K562 (cell line): ENCODE measurements around the gene FAM131C. TPM values are rescaled to one million over a fixed set of nuclear protein-coding genes. Genes with fewer than 3 reads are reported as not detected.

Experiments
- DEAF1 ChIP-seq: fragments of 450-650 bp; formaldehyde crosslinking; IDR thresholded peaks from 2 replicates; pipeline ENCODE4 v1.4.0; 2020; ENCODE audit warnings: mild to moderate bottlenecking, moderate library complexity
- DPF2 ChIP-seq: fragments of 450-650 bp; IDR thresholded peaks from 2 replicates; pipeline ENCODE4 v1.6.1; 2016
- FOXJ2 ChIP-seq: fragments of 200-800 bp; sonication (Bioruptor generic); IDR thresholded peaks from 2 replicates; pipeline ENCODE4 v1.6.1; 2016; ENCODE audit warnings: missing genetic modification characterization, missing compliant biosample characterization
- KDM2B ChIP-seq: fragments of 250-450 bp; sonication (Bioruptor Pico); IDR thresholded peaks from 2 replicates; pipeline ENCODE4 v1.8.0; 2021; ENCODE audit warnings: mild to moderate bottlenecking, moderate library complexity
- KDM4B ChIP-seq, 2 experiments: fragments of 450-650 bp in 1 of 2; sonication (generic) in 1 of 2; IDR thresholded peaks; 2 replicates each; pipeline ENCODE4 v1.6.1; 2016 to 2017; ENCODE audit warnings: borderline replicate concordance in 2 of 2, antibody characterized with exemption in 1 of 2, low read depth in 1 of 2, mild to moderate bottlenecking in 1 of 2
- MLLT1 ChIP-seq, 2 experiments: fragments of 450-650 bp; IDR thresholded peaks; 2 replicates each; pipeline ENCODE4 v1.6.1; 2016
- NKRF ChIP-seq: fragments of 450-650 bp; IDR thresholded peaks from 2 replicates; pipeline ENCODE4 v1.6.1; 2016; ENCODE audit warnings: borderline replicate concordance
- NRF1 ChIP-seq, 2 experiments: fragments of 450-650 bp; IDR thresholded peaks in 1 of 2; conservative IDR thresholded peaks in 1 of 2; 2 replicates each; pipeline ENCODE4 v1.6.1; 2014; ENCODE audit warnings: mild to moderate bottlenecking in 2 of 2
- POLR2B ChIP-seq: fragments of 450-650 bp; IDR thresholded peaks from 2 replicates; pipeline ENCODE4 v1.6.1; 2018; ENCODE audit warnings: low read depth; ENCODE audit not compliant: partially characterized antibody
- RCOR1 ChIP-seq, 2 experiments: IDR thresholded peaks; 2 replicates each; pipeline ENCODE4 v1.6.1; 2012; ENCODE audit warnings: low read depth in 2 of 2, low read length in 2 of 2, borderline replicate concordance in 1 of 2, improper control_type of control experiment in 1 of 2
- TFAP4 ChIP-seq: sonication (generic); formaldehyde crosslinking; IDR thresholded peaks from 2 replicates; pipeline ENCODE4 v1.8.0; 2022; ENCODE audit warnings: missing genetic modification reagents, mild to moderate bottlenecking, moderate library complexity, borderline replicate concordance
- ZC3H8 ChIP-seq: fragments of 450-650 bp; IDR thresholded peaks from 2 replicates; pipeline ENCODE4 v1.6.1; 2017
- ZNF212 ChIP-seq: fragments of 450-650 bp; formaldehyde crosslinking; IDR thresholded peaks from 2 replicates; pipeline ENCODE4 v1.4.0; 2020; ENCODE audit warnings: mild to moderate bottlenecking
- polyA plus RNA-seq, 8 experiments: library from polyadenylated mRNA; depleted of rRNA in 4 of 8; stranded (reverse) in 5 of 8; unstranded in 3 of 8; fragments of >200 nt; fragmentation: Nextera tagmentation in 2 of 8; fragmentation: Illumina TruSeq in 1 of 8; extraction: Ambion mirVana in 2 of 8; extraction: Trizol in 1 of 8; gene quantifications; 2 replicates each; pipeline versions ENCODE4 v1.2.1 to v1.2.3, GENCODE V29; 2011 to 2014; ENCODE audit warnings: inconsistent platforms in 1 of 8, missing spikeins in 1 of 8
- total RNA-seq, 7 experiments: library from RNA; depleted of rRNA in 6 of 7; stranded (reverse); fragments of >200 nt in 6 of 7; fragmentation: Illumina TruSeq in 2 of 7; extraction: Trizol in 2 of 7; gene quantifications; 2 replicates each; pipeline versions ENCODE4 v1.2.1 to v1.2.3, GENCODE V29; 2011 to 2021; ENCODE audit warnings: low replicate concordance in 1 of 7
- TF ChIP-seq, protein P1 (sequence below): fragments of 150-350 bp; conservative IDR thresholded peaks from 2 replicates; pipeline ENCODE4 v1.6.1; 2014; ENCODE audit warnings: low read length
- TF ChIP-seq, protein P2 (sequence below): IDR thresholded peaks from 3 replicates; pipeline ENCODE4 v1.6.1; 2011; ENCODE audit warnings: borderline replicate concordance, mild to moderate bottlenecking; ENCODE audit not compliant: insufficient read length, insufficient read depth

Gene FAM131C
- total and polyA plus RNA-seq, 9 of the 15 experiments (the other 6 are each of a cell fraction or from before 2014, with no cell fraction given) = 0.10 to 0.29 (median 0.16) TPM; not detected in 6

DNA sequence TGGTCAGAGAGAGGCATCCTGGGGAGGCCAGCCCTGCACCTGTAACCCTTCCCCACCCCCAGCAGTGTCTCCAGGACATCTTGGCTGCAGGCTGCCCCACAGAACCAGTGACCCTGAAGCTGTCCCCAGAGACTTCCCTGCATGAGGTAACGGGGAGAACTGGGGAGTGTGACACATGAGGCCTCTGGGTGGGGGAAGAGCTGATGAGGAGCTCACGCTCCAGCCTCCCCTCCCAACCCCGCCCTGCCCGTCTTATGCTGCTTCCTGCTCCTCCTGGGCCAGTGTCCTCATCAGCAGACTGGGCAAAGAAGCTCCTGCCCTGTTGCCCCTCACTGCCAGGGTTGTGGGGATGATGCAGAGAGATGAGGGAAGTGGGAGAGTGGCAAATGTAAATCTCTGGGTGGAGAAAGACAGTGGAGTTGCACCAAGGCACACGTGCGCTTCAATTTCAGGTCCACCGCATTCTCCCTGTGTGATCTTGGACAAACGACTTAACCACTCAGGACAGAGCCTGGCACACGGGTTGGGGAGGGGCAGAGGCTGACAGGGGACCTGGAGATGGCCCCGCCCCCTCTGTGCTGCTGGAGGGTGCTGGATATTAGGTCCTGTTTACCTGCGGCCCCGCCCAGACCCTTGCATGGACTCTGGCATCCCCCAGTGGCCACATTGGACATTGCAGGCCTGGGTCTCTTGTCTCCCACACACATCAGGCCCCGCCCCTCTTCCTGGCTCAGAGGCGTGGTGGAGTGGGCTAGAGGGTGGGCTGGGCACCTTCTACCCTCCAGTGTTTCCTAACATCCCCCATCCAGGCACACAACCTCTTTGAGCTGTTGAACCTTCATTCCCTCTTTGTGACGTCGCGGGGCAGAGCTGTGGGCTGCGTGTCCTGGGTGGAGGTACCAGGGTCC is 17.6 kb downstream of the FAM131C start (continued):
- peak; percentile 33 for TF ChIP-seq POLR2B
- TF ChIP-seq RCOR1 (IDR thresholded peaks at IDR 0.05; ENCODE audit: borderline replicate concordance in 1 of 2, low read depth in 2 of 2, low read length in 2 of 2) = peak; percentile 13 to 71; a peak in 1 of 4 replicates
- peak; percentile 54; the same call in 1 of the 2 replicates for TF ChIP-seq NKRF
- TF ChIP-seq DPF2 = peak; percentile 68
- peak in 1 of 2 experiments; percentile 39; a peak in 2 of 4 replicates for TF ChIP-seq NRF1 (conservative IDR thresholded peaks at IDR 0.05 in 1 of 2, IDR thresholded peaks at IDR 0.05 in 1 of 2)
- TF ChIP-seq TFAP4 = peak; percentile 64; the same call in 1 of the 2 replicates
- no peak for TF ChIP-seq FOXJ2 (tag)
- TF ChIP-seq DEAF1 (CRISPR knock-in tag) = peak; percentile 92
- 0 out of 4 replicates have a peak, but pooled peaks of 1 of the 2 experiments have one; percentile 23 for TF ChIP-seq MLLT1 (IDR thresholded peaks at IDR 0.05)
- TF ChIP-seq KDM4B (IDR thresholded peaks at IDR 0.05; ENCODE audit: borderline replicate concordance in 2 of 2, low read depth in 1 of 2) = 0 out of 4 replicates have a peak, but pooled peaks of 1 of the 2 experiments have one; percentile 13
- no peak for TF ChIP-seq KDM2B (CRISPR knock-in tag)
- no peak for TF ChIP-seq ZNF212
- TF ChIP-seq, protein P1, sequence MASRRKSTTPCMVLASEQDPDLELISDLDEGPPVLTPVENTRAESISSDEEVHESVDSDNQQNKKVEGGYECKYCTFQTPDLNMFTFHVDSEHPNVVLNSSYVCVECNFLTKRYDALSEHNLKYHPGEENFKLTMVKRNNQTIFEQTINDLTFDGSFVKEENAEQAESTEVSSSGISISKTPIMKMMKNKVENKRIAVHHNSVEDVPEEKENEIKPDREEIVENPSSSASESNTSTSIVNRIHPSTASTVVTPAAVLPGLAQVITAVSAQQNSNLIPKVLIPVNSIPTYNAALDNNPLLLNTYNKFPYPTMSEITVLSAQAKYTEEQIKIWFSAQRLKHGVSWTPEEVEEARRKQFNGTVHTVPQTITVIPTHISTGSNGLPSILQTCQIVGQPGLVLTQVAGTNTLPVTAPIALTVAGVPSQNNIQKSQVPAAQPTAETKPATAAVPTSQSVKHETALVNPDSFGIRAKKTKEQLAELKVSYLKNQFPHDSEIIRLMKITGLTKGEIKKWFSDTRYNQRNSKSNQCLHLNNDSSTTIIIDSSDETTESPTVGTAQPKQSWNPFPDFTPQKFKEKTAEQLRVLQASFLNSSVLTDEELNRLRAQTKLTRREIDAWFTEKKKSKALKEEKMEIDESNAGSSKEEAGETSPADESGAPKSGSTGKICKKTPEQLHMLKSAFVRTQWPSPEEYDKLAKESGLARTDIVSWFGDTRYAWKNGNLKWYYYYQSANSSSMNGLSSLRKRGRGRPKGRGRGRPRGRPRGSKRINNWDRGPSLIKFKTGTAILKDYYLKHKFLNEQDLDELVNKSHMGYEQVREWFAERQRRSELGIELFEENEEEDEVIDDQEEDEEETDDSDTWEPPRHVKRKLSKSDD = no peak
- TF ChIP-seq, protein P2, sequence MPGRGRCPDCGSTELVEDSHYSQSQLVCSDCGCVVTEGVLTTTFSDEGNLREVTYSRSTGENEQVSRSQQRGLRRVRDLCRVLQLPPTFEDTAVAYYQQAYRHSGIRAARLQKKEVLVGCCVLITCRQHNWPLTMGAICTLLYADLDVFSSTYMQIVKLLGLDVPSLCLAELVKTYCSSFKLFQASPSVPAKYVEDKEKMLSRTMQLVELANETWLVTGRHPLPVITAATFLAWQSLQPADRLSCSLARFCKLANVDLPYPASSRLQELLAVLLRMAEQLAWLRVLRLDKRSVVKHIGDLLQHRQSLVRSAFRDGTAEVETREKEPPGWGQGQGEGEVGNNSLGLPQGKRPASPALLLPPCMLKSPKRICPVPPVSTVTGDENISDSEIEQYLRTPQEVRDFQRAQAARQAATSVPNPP = no peak
- 0 out of 2 replicates have a peak, but pooled peaks have one; percentile 30 for TF ChIP-seq ZC3H8
